Neutrophil (primary cell): Measurements from ENCODE around the gene NOD1.
"Not testable (repeated sequence)": the region's sequence is repeated elsewhere in the genome, so short reads cannot be mapped to it uniquely, and the experiment has no call there.

Source experiments
- H3K27ac ChIP-seq: fragments of 200-600 bp; sonication (generic); 2 replicates; pipeline ENCODE4 v1.5.1; 2016; ENCODE audit warnings: mild to moderate bottlenecking, moderate library complexity
- H3K27me3 ChIP-seq: fragments of 200-600 bp; sonication (generic); 2 replicates; pipeline ENCODE4 v1.6.0; 2016; ENCODE audit warnings: mild to moderate bottlenecking
- H3K36me3 ChIP-seq: fragments of 200-600 bp; sonication (generic); 2 replicates; pipeline ENCODE4 v1.5.1; 2017
- H3K4me1 ChIP-seq, 2 experiments: fragments of 200-600 bp in 1 of 2; sonication (generic) in 1 of 2; 1 replicate in 1 of 2; 2 replicates in 1 of 2; pipeline versions ENCODE4 v1.5.1 to v1.6.1; 2013 to 2016; ENCODE audit warnings: low read depth in 1 of 2, low read length in 1 of 2, mild to moderate bottlenecking in 1 of 2, moderate library complexity in 1 of 2; ENCODE audit not compliant: control insufficient read depth in 1 of 2, insufficient read depth in 1 of 2
- H3K4me3 ChIP-seq, 2 experiments: fragments of 200-600 bp in 1 of 2; sonication (generic) in 1 of 2; 1 replicate in 1 of 2; 2 replicates in 1 of 2; pipeline ENCODE4 v1.5.1; 2013 to 2016; ENCODE audit warnings: low read depth in 1 of 2, low read length in 1 of 2, mild to moderate bottlenecking in 1 of 2, moderate library complexity in 1 of 2
- H3K9me3 ChIP-seq: fragments of 200-600 bp; sonication (generic); 2 replicates; pipeline ENCODE4 v1.5.1; 2016
- CTCF ChIP-seq: fragments of 200-600 bp; sonication (generic); IDR thresholded peaks from 2 replicates; pipeline ENCODE4 v1.5.1; 2016; ENCODE audit warnings: antibody characterized with exemption

Gene NOD1

GRCh38 chr7:30382607-30383006, 96.0 kb downstream of the NOD1 start:
- Histone ChIP-seq H3K27me3 (no peaks in the 10 kb centered on the region), H3K4me3 (no peak overlapping the region), H3K36me3 (no peaks in the 10 kb centered on the region), H3K27ac (no peak overlapping the region), H3K4me1 (no peaks in the 10 kb centered on the region), H3K9me3 (no peaks in the 10 kb centered on the region)
- TF ChIP-seq CTCF = no peak

GRCh38 chr7:30380824-30381223, 97.8 kb downstream of the NOD1 start:
- not testable (repeated sequence) for H3K4me3 ChIP-seq, H3K27me3 ChIP-seq, H3K4me1 ChIP-seq, H3K27ac ChIP-seq, H3K36me3 ChIP-seq, H3K9me3 ChIP-seq

- no peaks in the 10 kb centered on the region for H3K27me3 ChIP-seq
- no peak overlapping the region for H3K27ac ChIP-seq
- H3K4me1 ChIP-seq = no peaks in the 10 kb centered on the region
- no peak for TF ChIP-seq CTCF
- H3K9me3 ChIP-seq = no peaks in the 10 kb centered on the region
- no peak overlapping the region for H3K4me3 ChIP-seq
- H3K36me3 ChIP-seq = no peaks in the 10 kb centered on the region
These were observed 98.3 kb downstream of the NOD1 start for GRCh38 chr7:30380294-30380693.

- no peaks in the 10 kb centered on the region for H3K36me3 ChIP-seq
- no peaks in the 10 kb centered on the region for H3K27me3 ChIP-seq
- H3K4me3 ChIP-seq = no peak overlapping the region
- H3K27ac ChIP-seq = no peak overlapping the region
- no peak for TF ChIP-seq CTCF
- no peaks in the 10 kb centered on the region for H3K9me3 ChIP-seq
- H3K4me1 ChIP-seq = no peaks in the 10 kb centered on the region
These were observed 98.8 kb downstream of the NOD1 start for GRCh38 chr7:30379741-30380140.

GRCh38 chr7:30379131-30379530, 99.5 kb downstream of the NOD1 start:
- no peaks in the 10 kb centered on the region for H3K9me3 ChIP-seq

GRCh38 chr7:30378275-30378674, 100.3 kb downstream of the NOD1 start:
- no peak overlapping the region for H3K27ac ChIP-seq
- no peaks in the 10 kb centered on the region for H3K4me1 ChIP-seq
- H3K4me3 ChIP-seq = no peak overlapping the region
- H3K36me3 ChIP-seq = no peaks in the 10 kb centered on the region
- no peaks in the 10 kb centered on the region for H3K27me3 ChIP-seq
- TF ChIP-seq CTCF = no peak
- H3K9me3 ChIP-seq = no peaks in the 10 kb centered on the region

More at GRCh38 chr7:30379131-30379530, 99.5 kb downstream of the NOD1 start:
- no peaks in the 10 kb centered on the region for H3K27me3 ChIP-seq
- no peak overlapping the region for H3K4me3 ChIP-seq
- no peaks in the 10 kb centered on the region for H3K36me3 ChIP-seq
- H3K4me1 ChIP-seq = no peaks in the 10 kb centered on the region
- no peak overlapping the region for H3K27ac ChIP-seq
- no peak for TF ChIP-seq CTCF
